ENCODE data around the gene TMEM74B.

GRCh38 chr20:1163105-1163504 is 21.7 kb downstream of the TMEM74B start:
- no peak for TF ChIP-seq CTCF (conservative IDR thresholded peaks at IDR 0.05; ENCODE audit: low read depth, low read length)
- TF ChIP-seq EZH2 (IDR thresholded peaks at IDR 0.05; ENCODE audit: low read length, unreplicated experiment): no peak

All from PC-3 (cell line).